ENCODE data around the gene MRI1. TPM values are rescaled to one million over a fixed set of nuclear protein-coding genes. Genes with fewer than 3 reads are reported as not detected.

The MRI1 gene
- total RNA-seq, 4 donors from 2014 or later, result 53.0 to 90.4 (median 70.6) TPM

DNA sequence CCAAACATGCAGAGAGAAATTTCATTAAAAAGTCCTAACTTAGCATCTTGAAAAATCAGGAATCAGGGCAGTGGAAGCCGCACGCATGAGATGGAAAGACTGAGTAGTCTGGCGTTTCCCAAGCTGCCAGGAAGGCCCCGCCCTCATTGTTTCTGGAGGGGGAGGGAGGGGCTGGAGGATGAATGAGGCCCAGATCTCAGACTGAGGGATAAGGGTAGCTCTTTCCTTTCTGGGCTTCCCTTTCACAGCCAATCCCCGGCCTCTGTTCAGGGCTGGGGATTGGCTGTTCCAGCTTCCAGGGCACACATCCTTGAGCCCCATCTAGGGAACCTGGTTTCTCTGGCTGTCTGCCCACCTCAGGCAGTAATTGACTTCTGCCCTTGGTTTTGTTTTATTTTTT, 17.2 kb downstream of the MRI1 start:
- TF ChIP-seq POLR2A (IDR thresholded peaks at IDR 0.05), result no peak
- TF ChIP-seq, protein P1, sequence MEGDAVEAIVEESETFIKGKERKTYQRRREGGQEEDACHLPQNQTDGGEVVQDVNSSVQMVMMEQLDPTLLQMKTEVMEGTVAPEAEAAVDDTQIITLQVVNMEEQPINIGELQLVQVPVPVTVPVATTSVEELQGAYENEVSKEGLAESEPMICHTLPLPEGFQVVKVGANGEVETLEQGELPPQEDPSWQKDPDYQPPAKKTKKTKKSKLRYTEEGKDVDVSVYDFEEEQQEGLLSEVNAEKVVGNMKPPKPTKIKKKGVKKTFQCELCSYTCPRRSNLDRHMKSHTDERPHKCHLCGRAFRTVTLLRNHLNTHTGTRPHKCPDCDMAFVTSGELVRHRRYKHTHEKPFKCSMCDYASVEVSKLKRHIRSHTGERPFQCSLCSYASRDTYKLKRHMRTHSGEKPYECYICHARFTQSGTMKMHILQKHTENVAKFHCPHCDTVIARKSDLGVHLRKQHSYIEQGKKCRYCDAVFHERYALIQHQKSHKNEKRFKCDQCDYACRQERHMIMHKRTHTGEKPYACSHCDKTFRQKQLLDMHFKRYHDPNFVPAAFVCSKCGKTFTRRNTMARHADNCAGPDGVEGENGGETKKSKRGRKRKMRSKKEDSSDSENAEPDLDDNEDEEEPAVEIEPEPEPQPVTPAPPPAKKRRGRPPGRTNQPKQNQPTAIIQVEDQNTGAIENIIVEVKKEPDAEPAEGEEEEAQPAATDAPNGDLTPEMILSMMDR (IDR thresholded peaks at IDR 0.05), result no peak
- H3K27ac ChIP-seq, result peak overlapping the region in 2 of 3 donors; percentile 20 to 58
- DNase-seq, result peak; percentile 52 to 64
- intact Hi-C loops (cut with DNase I), result no loop called here
- H3K4me1 ChIP-seq, result peaks cover 0 to 23% of the 10 kb centered on the region in 2 donors
- H3K9me3 ChIP-seq, result no peaks in the 10 kb centered on the region
- no peaks in the 10 kb centered on the region for H3K27me3 ChIP-seq
- H3K4me3 ChIP-seq (replicated peaks in 1 of 3), result no peak overlapping the region
- WGBS, 2 donors, result 8% methylated on average over 5 of the region's 5 CpGs
- H3K36me3 ChIP-seq, result peaks cover 17 to 22% of the 10 kb centered on the region in 2 donors

DNA sequence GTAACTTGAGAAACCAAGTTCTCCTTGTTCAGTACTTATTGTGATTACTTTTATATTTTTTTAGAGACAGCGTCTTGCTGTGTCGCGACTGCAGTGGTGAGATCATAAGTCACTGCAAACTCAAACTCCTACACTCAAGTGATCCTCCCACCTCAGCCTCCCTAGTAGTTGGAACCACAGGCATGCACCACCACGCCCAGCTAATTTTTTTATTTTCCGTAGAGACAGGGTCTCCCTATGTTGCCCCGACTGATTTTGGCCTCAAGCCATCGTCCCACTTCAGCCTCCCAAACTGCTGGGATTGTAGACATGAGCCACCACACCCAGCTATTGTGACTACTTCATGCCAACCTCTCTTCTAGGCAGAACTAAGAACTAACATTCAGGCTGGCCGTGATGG, 18.2 kb downstream of the MRI1 start:
- peaks cover 0 to 23% of the 10 kb centered on the region in 2 donors for H3K4me1 ChIP-seq
- WGBS, 2 donors, result 62 to 65% methylated on average over 8 of the region's 8 CpGs
- H3K4me3 ChIP-seq (replicated peaks in 1 of 3), result no peak overlapping the region
- no peaks in the 10 kb centered on the region for H3K27me3 ChIP-seq
- DNase-seq, result no peak
- no peak for TF ChIP-seq POLR2A (IDR thresholded peaks at IDR 0.05)
- no peak overlapping the region for H3K27ac ChIP-seq
- peaks cover 17 to 18% of the 10 kb centered on the region in 2 donors for H3K36me3 ChIP-seq
- no peaks in the 10 kb centered on the region for H3K9me3 ChIP-seq
- intact Hi-C loops (cut with DNase I), result no loop called here

DNA sequence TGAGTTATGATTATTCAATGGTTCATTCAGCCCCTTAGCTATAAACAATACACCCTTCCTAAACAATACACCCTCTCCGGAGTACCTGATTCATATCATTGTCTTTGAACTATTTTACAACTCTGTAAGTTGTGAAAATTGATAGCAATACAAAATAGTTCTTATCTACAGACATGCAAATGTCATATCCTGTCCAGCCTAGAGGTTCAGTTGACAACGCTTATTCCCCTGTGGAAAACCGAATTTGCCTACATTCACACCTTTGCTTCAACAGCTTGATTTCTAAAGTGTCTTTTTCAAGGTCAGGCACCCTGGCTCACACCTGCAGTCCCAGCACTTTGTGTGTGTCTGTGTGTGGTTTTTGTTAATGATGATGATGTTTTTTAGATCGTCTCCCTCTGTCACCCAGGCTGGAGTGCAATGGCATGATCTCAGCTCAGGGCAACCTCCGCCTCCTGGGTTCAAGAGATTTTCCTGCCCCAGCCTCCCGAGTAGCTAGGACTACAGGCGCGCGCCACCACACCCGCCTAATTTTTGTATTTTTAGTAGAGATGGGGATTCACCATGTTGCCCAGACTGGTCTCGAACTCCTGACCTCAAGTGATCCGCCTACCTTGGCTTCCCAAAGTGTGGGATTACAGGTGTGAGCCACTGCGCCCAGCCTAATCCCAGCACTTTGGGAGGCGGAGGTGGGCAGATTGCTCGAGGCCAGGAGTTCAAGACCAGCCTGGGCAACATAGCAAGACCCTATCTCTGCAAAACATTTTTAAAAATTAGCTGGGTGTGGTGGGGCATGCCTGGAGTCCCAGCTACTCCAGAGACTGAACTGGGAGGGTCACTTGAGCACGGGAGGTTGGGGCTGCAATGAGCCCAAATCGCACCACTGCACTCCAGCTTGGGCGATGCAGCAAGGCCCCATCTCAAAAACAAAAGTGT, 19.5 kb downstream of the MRI1 start:
- H3K4me1 ChIP-seq, result peaks cover 0 to 29% of the 10 kb centered on the region in 2 donors
- no peak overlapping the region for H3K4me3 ChIP-seq (replicated peaks in 1 of 3)
- 85% methylated on average over 18 of the region's 18 CpGs for WGBS, 2 donors
- intact Hi-C loops (cut with DNase I), result loop anchor here (2.0 kb wide), 1 partner anchor 79 kb away; no protein-coding TSS in a partner anchor
- H3K27me3 ChIP-seq, result no peaks in the 10 kb centered on the region
- H3K27ac ChIP-seq, result no peak overlapping the region
- H3K9me3 ChIP-seq, result no peaks in the 10 kb centered on the region
- TF ChIP-seq POLR2A (IDR thresholded peaks at IDR 0.05), result no peak
- TF ChIP-seq, protein P1 (IDR thresholded peaks at IDR 0.05), result no peak
- no peak for DNase-seq
- peaks cover 5% of the 10 kb centered on the region in 2 donors for H3K36me3 ChIP-seq

DNA sequence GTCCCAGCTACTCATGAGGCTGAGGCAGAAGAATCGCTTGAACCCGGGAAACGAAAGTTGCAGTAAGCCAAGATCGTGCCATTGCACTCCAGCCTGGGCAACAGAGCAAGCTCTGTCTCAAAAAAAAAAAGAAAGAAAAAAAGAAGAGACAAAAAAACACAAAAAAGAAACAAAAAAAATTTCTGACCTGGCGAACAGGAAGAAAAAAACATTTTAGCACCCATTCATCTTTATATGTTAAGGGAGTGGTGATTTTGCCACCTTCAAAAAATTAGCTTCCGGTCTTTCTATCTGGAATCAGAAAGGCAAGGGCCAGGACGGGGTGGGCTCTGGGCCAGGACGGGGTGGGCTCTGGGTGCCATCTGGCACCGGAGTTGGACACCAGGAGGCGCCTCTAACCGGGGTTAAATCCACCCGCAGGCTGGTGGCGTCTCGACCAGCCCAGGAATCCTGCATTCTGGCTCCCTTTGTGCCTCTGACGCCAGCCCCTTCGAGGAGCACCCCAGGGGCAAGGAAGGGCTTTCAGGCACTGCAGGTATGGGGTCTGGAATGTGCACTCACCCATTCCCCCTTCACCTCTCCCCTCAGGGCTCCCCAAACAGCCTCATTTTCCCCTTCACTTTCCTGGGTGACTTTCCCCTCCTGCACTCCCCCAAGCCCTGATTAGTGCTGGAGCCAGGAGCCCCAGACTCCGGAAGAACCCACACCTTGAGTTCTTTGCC, 20.6 kb downstream of the MRI1 start:
- H3K9me3 ChIP-seq, result no peaks in the 10 kb centered on the region
- 28 to 29% methylated on average over 17 of the region's 17 CpGs for WGBS, 2 donors
- no peaks in the 10 kb centered on the region for H3K27me3 ChIP-seq
- intact Hi-C loops (cut with DNase I), result loop anchor here (2.0 kb wide), 1 partner anchor 78 kb away; no protein-coding TSS in a partner anchor
- DNase-seq, result peak; percentile 75 to 79
- H3K27ac ChIP-seq, result no peak overlapping the region
- no peaks in the 10 kb centered on the region for H3K36me3 ChIP-seq
- peaks cover 0 to 29% of the 10 kb centered on the region in 2 donors for H3K4me1 ChIP-seq
- no peak for TF ChIP-seq POLR2A (IDR thresholded peaks at IDR 0.05)
- TF ChIP-seq, protein P1 (IDR thresholded peaks at IDR 0.05), result peak; percentile 18 to 73 (median 62)
- H3K4me3 ChIP-seq (replicated peaks in 1 of 3), result no peak overlapping the region

DNA sequence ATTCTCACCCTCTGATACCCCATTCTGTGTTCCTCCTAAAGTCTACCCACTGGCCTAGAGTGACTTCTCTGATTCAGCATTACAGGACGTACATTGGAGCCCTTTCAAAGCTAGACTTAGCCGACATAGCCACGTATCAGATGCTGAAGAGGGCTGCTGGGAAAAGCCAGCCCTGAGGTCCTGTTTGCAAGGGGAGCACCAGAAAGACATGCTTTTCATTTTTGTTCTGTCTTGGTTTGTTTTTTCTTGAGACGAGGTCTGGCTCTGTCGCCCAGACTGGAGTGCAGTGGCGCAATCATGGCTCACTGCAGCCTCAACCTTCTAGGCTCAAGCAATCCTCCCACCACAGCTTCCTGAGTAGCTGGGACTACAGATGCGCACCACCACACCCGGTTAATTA, 24.7 kb downstream of the MRI1 start:
- peak overlapping the region in 2 of 3 donors; percentile 12 to 73 for H3K27ac ChIP-seq
- no peak overlapping the region for H3K4me3 ChIP-seq (replicated peaks in 1 of 3)
- H3K27me3 ChIP-seq, result no peaks in the 10 kb centered on the region
- no peak for TF ChIP-seq POLR2A (IDR thresholded peaks at IDR 0.05)
- TF ChIP-seq, protein P1 (IDR thresholded peaks at IDR 0.05), result no peak
- intact Hi-C loops (cut with DNase I), result no loop called here
- peaks cover 0 to 19% of the 10 kb centered on the region in 2 donors for H3K4me1 ChIP-seq
- H3K36me3 ChIP-seq, result no peaks in the 10 kb centered on the region
- DNase-seq, result no peak
- WGBS, 2 donors, result 47 to 51% methylated on average over 8 of the region's 8 CpGs
- H3K9me3 ChIP-seq, result no peaks in the 10 kb centered on the region

Measured in thyroid gland (tissue), 4 donors.